Nephron (organoid): ENCODE data around the gene DSCAM.

ENCODE experiments used
- H3K27ac Mint-ChIP-seq, 3 experiments: 2 replicates each; pipeline ENCODE4 v1.8.0; 2020; ENCODE audit warnings: mixed read lengths in 3 of 3, mild to moderate bottlenecking in 2 of 3, moderate library complexity in 1 of 3
- H3K27me3 Mint-ChIP-seq: 2 replicates; pipeline ENCODE4 v1.8.0; 2021; ENCODE audit warnings: low read depth, mild to moderate bottlenecking, moderate library complexity, mixed read lengths
- H3K36me3 Mint-ChIP-seq: 2 replicates; pipeline ENCODE4 v1.8.0; 2020; ENCODE audit warnings: low read depth, mixed read lengths
- H3K4me1 Mint-ChIP-seq: 2 replicates; pipeline ENCODE4 v1.8.0; 2020; ENCODE audit warnings: mixed read lengths
- H3K4me3 Mint-ChIP-seq, 3 experiments: 2 replicates each; pipeline ENCODE4 v1.8.0; 2020; ENCODE audit warnings: mild to moderate bottlenecking in 3 of 3, mixed read lengths in 3 of 3, moderate library complexity in 2 of 3
- H3K9me3 Mint-ChIP-seq: 2 replicates; pipeline ENCODE4 v1.8.0; 2020; ENCODE audit warnings: mixed read lengths
- TF ChIP-seq, protein P1 (sequence below), 3 experiments: fragments of 200-600 bp; sonication (generic); IDR thresholded peaks; one replicate each; pipeline ENCODE4 v1.5.0; 2021; ENCODE audit warnings: antibody characterized with exemption in 3 of 3; ENCODE audit not compliant: unreplicated experiment in 3 of 3

DSCAM gene

DNA sequence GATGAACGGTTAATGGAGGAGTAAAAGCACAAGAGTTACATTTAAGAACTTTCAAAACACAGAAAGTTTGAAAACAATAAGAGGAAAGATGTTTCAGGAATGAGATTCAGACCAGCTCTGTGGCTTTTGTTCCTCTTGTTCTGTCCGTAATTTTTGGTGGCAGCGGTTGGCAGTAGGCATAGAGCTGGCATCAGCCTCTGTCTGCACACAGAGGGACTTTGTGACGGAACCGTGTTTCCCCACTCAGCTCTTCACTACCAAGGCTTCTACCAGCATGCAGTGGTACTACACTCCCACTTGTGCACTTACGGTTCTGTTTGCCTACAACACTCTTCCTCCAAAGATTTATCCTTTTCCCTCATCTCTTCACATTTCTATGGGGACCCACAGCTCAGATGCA lies 212.8 kb downstream of the DSCAM start:
- H3K4me1 Mint-ChIP-seq: peaks cover 8% of the 10 kb centered on the region
- no peak overlapping the region for H3K4me3 Mint-ChIP-seq
- TF ChIP-seq, protein P1, sequence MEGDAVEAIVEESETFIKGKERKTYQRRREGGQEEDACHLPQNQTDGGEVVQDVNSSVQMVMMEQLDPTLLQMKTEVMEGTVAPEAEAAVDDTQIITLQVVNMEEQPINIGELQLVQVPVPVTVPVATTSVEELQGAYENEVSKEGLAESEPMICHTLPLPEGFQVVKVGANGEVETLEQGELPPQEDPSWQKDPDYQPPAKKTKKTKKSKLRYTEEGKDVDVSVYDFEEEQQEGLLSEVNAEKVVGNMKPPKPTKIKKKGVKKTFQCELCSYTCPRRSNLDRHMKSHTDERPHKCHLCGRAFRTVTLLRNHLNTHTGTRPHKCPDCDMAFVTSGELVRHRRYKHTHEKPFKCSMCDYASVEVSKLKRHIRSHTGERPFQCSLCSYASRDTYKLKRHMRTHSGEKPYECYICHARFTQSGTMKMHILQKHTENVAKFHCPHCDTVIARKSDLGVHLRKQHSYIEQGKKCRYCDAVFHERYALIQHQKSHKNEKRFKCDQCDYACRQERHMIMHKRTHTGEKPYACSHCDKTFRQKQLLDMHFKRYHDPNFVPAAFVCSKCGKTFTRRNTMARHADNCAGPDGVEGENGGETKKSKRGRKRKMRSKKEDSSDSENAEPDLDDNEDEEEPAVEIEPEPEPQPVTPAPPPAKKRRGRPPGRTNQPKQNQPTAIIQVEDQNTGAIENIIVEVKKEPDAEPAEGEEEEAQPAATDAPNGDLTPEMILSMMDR (IDR thresholded peaks at IDR 0.05; ENCODE audit: unreplicated experiment in 3 of 3): no peak

DNA sequence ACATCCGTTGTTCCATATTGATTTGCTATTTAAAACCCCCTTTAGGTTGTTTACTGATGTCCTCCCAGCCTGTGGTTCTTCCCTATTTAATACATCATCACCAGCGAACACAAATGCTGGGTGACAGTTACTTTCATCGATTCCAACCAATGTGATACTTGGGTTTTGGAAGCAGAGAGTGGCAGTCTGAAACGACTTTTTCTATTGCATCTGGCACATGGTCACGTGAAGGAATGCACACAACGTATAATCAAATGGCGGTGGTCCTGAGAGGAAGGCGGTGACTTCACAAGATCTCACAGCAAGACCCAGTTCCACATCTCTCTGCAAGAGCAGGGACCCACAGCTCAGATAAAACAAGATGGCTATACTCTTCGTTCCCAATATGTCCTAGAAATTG lies 213.9 kb downstream of the DSCAM start:
- TF ChIP-seq, protein P1 (IDR thresholded peaks at IDR 0.05; ENCODE audit: unreplicated experiment in 3 of 3): no peak
- no peaks in the 10 kb centered on the region for H3K27me3 Mint-ChIP-seq
- H3K27ac Mint-ChIP-seq: no peak overlapping the region
- H3K9me3 Mint-ChIP-seq: no peaks in the 10 kb centered on the region
- H3K4me3 Mint-ChIP-seq: no peak overlapping the region
- H3K36me3 Mint-ChIP-seq: no peaks in the 10 kb centered on the region
- peaks cover 8% of the 10 kb centered on the region for H3K4me1 Mint-ChIP-seq

More for the DNA sequence above, 212.8 kb downstream of the DSCAM start:
- no peaks in the 10 kb centered on the region for H3K9me3 Mint-ChIP-seq
- H3K27me3 Mint-ChIP-seq: no peaks in the 10 kb centered on the region
- H3K27ac Mint-ChIP-seq: no peak overlapping the region
- no peaks in the 10 kb centered on the region for H3K36me3 Mint-ChIP-seq

DNA sequence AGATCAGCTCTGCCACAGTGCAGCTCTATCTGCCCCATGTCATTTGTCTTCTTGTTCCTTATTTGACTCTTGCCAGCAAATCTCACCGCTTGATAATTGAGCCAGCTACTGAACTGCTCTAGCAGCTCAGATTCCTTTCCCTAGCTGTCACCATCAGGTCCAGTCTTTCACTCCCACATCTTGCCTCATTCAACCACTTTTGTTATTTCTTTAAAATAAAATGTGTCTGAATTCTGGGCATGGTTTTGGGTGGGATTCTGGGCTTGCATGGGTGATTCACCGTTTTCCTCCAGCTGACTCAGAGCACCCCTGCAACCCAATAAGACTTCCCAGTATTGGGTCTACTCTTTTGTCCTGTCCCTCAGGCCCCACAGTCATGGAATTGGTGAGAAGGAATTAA lies 215.7 kb downstream of the DSCAM start:
- TF ChIP-seq, protein P1 (IDR thresholded peaks at IDR 0.05; ENCODE audit: unreplicated experiment in 3 of 3): no peak
- H3K4me3 Mint-ChIP-seq: no peak overlapping the region
- peaks cover 4% of the 10 kb centered on the region for H3K4me1 Mint-ChIP-seq
- no peaks in the 10 kb centered on the region for H3K36me3 Mint-ChIP-seq
- H3K27me3 Mint-ChIP-seq: no peaks in the 10 kb centered on the region
- no peak overlapping the region for H3K27ac Mint-ChIP-seq
- no peaks in the 10 kb centered on the region for H3K9me3 Mint-ChIP-seq

DNA sequence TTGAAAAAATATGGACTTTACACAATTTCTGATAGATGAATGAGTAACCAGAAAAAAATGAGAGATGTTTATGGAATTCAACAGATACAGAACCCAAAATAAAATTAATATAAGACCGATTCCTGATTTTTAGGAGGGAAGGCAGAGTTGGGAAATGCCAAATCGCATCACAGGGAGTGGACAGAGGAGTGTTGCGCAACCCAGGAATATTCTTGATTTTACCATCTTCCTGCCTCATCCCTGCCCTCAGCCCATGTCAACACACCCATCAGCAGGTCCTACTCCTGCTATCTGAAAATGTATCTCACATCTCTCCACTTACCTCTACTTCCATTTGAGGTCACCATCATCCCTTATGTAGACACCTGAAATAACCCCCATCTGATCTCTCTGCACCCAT lies 221.0 kb downstream of the DSCAM start:
- no peak overlapping the region for H3K27ac Mint-ChIP-seq
- TF ChIP-seq, protein P1 (IDR thresholded peaks at IDR 0.05; ENCODE audit: unreplicated experiment in 3 of 3): no peak
- H3K27me3 Mint-ChIP-seq: no peaks in the 10 kb centered on the region
- no peaks in the 10 kb centered on the region for H3K36me3 Mint-ChIP-seq
- H3K4me3 Mint-ChIP-seq: no peak overlapping the region
- no peaks in the 10 kb centered on the region for H3K9me3 Mint-ChIP-seq
- H3K4me1 Mint-ChIP-seq: no peaks in the 10 kb centered on the region

DNA sequence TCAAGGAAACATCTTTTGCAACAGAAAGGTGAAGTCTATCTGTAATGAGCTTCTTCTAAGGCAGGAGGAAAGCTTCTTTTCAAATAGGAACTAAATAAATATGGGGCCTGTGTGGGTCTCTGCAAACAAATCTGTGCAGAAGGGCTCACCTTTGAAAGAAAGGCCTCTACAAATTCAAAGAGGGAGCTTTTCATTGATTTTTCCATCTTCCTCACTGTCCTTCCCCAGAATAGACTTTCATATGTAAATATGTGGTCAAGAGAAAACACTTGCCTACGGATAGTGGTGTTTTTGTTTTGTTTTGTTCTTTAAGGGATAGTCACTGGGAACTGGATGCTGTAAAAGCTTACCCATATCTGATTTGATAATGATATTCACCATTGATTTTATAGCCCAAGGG lies 223.4 kb downstream of the DSCAM start:
- Mint-ChIP-seq H3K27ac (no peak overlapping the region), H3K4me3 (no peak overlapping the region), H3K36me3 (no peaks in the 10 kb centered on the region), H3K9me3 (no peaks in the 10 kb centered on the region), H3K27me3 (no peaks in the 10 kb centered on the region), H3K4me1 (no peaks in the 10 kb centered on the region)
- TF ChIP-seq, protein P1 (IDR thresholded peaks at IDR 0.05; ENCODE audit: unreplicated experiment in 3 of 3): no peak

DNA sequence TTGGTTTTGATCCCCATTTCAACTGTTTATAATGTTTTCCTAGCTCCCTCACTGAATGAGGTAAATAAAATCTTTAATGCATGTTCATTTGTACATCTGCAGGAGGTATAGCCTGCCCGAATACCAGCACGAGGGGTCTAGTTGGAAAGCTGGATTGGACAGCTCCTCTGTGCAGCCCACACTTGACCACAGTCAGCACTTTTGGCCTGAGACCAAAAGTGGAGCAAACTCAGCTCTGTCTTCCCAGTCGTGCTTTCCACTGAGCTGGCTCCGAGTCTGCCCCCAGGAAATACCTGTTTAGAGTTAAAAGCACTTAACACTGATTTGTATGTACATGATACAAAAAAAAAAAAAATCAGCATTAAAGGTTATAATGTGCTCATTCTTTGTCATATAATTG lies 224.4 kb downstream of the DSCAM start:
- H3K36me3 Mint-ChIP-seq: no peaks in the 10 kb centered on the region
- H3K27me3 Mint-ChIP-seq: no peaks in the 10 kb centered on the region
- H3K9me3 Mint-ChIP-seq: no peaks in the 10 kb centered on the region
- TF ChIP-seq, protein P1 (IDR thresholded peaks at IDR 0.05; ENCODE audit: unreplicated experiment in 3 of 3): no peak
- no peaks in the 10 kb centered on the region for H3K4me1 Mint-ChIP-seq
- H3K27ac Mint-ChIP-seq: no peak overlapping the region
- H3K4me3 Mint-ChIP-seq: no peak overlapping the region
